OCI-LY7 (cell line): ENCODE results near the gene GGA2. TPM values are rescaled to one million over a fixed set of nuclear protein-coding genes. Genes with fewer than 3 reads are reported as not detected.

ENCODE experiments used
- BruUV-seq: library from RNA; stranded (reverse); fragments of 400-500 nt; replicated peaks from 2 replicates; lab custom pipeline; 2021; lab: Mats Ljungman, UMichigan
- CTCF ChIA-PET: fragments of 300-600 bp; sonication (Branson Sonifier 250); formaldehyde crosslinking; loops from one replicate; lab custom pipeline; 2022; ENCODE audit warnings: antibody characterized with exemption; ENCODE audit not compliant: unreplicated experiment; lab: Charles Lee
- POLR2A ChIA-PET: fragments of 300-600 bp; sonication (Branson Sonifier 250); formaldehyde crosslinking; loops from one replicate; lab custom pipeline; 2022; ENCODE audit warnings: antibody characterized with exemption; lab: Charles Lee
- DNase-seq: peaks from one replicate; pipeline ENCODE4 v3.0.0-alpha.2; 2015; ENCODE audit warnings: low spot score
- H2AFZ ChIP-seq: fragments of 200-600 bp; sonication (generic), shearing (Covaris generic); 2 replicates; pipeline ENCODE4 v1.6.1; 2014; ENCODE audit warnings: mild to moderate bottlenecking, antibody characterized with exemption, low read length, moderate library complexity
- H3K27ac ChIP-seq: fragments of 200-600 bp; sonication (generic); 2 replicates; pipeline ENCODE4 v1.5.1; 2014; ENCODE audit warnings: mixed run types, low read depth, mild to moderate bottlenecking, moderate library complexity, low read length, inconsistent platforms; ENCODE audit not compliant: poor library complexity, severe bottlenecking
- H3K36me3 ChIP-seq: fragments of 200-600 bp; sonication (generic); 2 replicates; pipeline ENCODE4 v1.6.1; 2014; ENCODE audit warnings: mild to moderate bottlenecking, antibody characterized with exemption, low read length, moderate library complexity, mixed read lengths; ENCODE audit not compliant: insufficient read depth
- H3K4me1 ChIP-seq: fragments of 200-600 bp; sonication (generic); 2 replicates; pipeline ENCODE4 v1.5.1; 2014; ENCODE audit warnings: mild to moderate bottlenecking, low read length; ENCODE audit not compliant: insufficient read depth, poor library complexity, severe bottlenecking
- H3K4me2 ChIP-seq: fragments of 200-600 bp; sonication (generic); 2 replicates; pipeline ENCODE4 v1.6.1; 2014; ENCODE audit warnings: mild to moderate bottlenecking, low read length
- H3K4me3 ChIP-seq: fragments of 200-600 bp; sonication (generic); 2 replicates; pipeline ENCODE4 v1.5.1; 2014; ENCODE audit warnings: mild to moderate bottlenecking, low read depth, low read length; ENCODE audit not compliant: poor library complexity, severe bottlenecking
- H3K79me2 ChIP-seq: fragments of 200-600 bp; sonication (generic); 2 replicates; pipeline ENCODE4 v1.6.1; 2016; ENCODE audit warnings: low read depth, mild to moderate bottlenecking, low read length, moderate library complexity, mixed read lengths; ENCODE audit not compliant: insufficient read depth
- H3K9me2 ChIP-seq: fragments of 200-600 bp; sonication (generic); 2 replicates; pipeline ENCODE4 v1.6.1; 2016; ENCODE audit warnings: mild to moderate bottlenecking, low read length, mixed read lengths; ENCODE audit not compliant: insufficient read depth
- H3K9me3 ChIP-seq: fragments of 200-600 bp; sonication (generic); 2 replicates; pipeline ENCODE4 v1.6.1; 2014; ENCODE audit warnings: mild to moderate bottlenecking, mixed run types, low read length, mixed read lengths
- H4K20me1 ChIP-seq: fragments of 200-600 bp; sonication (generic); 2 replicates; pipeline ENCODE4 v1.6.1; 2014; ENCODE audit warnings: mild to moderate bottlenecking, antibody characterized with exemption, low read length, moderate library complexity, mixed read lengths; ENCODE audit not compliant: insufficient read depth
- CTCF ChIP-seq: fragments of 200-600 bp; sonication (generic); conservative IDR thresholded peaks from 2 replicates; pipeline ENCODE4 v1.5.1; 2014; ENCODE audit warnings: mild to moderate bottlenecking, antibody characterized with exemption, low read length, moderate library complexity, mixed read lengths
- EZH2phosphoT487 ChIP-seq: fragments of 200-600 bp; sonication (generic); IDR thresholded peaks from 2 replicates; pipeline ENCODE4 v1.6.1; 2018; ENCODE audit warnings: low read depth, borderline replicate concordance, mild to moderate bottlenecking, mixed run types, antibody characterized with exemption, low read length, moderate library complexity, mixed read lengths
- intact Hi-C: fragments of 100-400 bp; cut with micrococcal nuclease; formaldehyde crosslinking; loops from one replicate; pipeline ENCODE4 v1.10.0; 2022; ENCODE audit not compliant: unreplicated experiment
- total RNA-seq, 2 experiments: library from RNA; depleted of rRNA in 1 of 2; stranded (reverse); fragments of >200 nt in 1 of 2; shearing (Covaris generic) in 1 of 2; gene quantifications; 2 replicates each; pipeline ENCODE4 v1.2.3, GENCODE V29; 2014 to 2022

The GGA2 gene
- total RNA-seq, 2 experiments from 2014 or later = 213 to 580 TPM

GRCh38 chr16:23500862-23501225 lies 9.4 kb downstream of the GGA2 start:
- Histone ChIP-seq H3K79me2 (peaks cover 100% of the 10 kb centered on the region), H3K4me1 (peaks cover 97% of the 10 kb centered on the region), H3K4me3 (no peak overlapping the region), H3K9me3 (no peaks in the 10 kb centered on the region), H2AFZ (no peak overlapping the region), H4K20me1 (peaks cover 80% of the 10 kb centered on the region), H3K27ac (no peak overlapping the region), H3K36me3 (peaks cover 99% of the 10 kb centered on the region), H3K4me2 (peak overlapping the region; percentile 53), H3K9me2 (no peaks in the 10 kb centered on the region)
- ChIA-PET POLR2A (interaction anchor here (0.9 kb wide), 1 partner anchor 12 kb away, joined by 3 read pairs; no protein-coding TSS in a partner anchor), CTCF (no interaction called here)
- BruUV-seq = no TSS peak
- DNase-seq = no peak
- TF ChIP-seq CTCF (no peak), EZH2phosphoT487 (no peak)
- intact Hi-C loops = no loop called here

DNA sequence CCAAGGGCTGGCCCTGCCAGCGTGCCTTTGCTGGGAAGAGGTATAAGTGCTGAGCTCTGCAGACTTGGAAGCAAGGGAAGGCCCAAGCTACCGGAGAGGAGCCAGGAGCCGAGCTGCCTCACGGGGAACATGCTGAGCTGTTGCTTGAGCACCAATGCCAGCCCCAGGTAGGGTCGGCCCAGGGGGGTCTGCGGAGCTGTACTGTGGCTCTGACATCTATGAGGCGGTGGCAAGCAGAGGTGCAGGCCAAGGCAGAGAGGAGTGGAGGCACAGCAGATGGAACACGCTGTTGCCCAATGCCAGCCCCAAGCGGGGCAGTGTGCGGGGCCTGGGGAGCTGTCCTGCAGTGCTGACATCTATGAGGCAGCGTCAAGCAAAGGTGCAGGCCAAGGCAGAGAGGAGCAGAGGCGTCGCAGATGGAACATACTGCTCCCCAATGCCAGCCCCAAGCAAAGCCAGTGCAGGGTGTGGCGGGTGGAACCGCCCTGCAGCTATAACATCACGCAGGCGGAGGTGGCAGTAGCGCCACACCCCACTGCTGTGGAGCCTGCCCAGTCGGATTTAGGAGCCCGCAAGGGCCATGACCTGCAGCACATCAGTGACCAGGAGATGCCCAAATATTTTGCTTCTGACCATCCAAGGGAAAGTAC lies 10.0 kb downstream of the GGA2 start:
- intact Hi-C loops = no loop called here
- peaks cover 81% of the 10 kb centered on the region for H4K20me1 ChIP-seq
- BruUV-seq = no TSS peak

More for the DNA sequence above, 10.0 kb downstream of the GGA2 start:
- peaks cover 92% of the 10 kb centered on the region for H3K4me1 ChIP-seq
- peaks cover 99% of the 10 kb centered on the region for H3K36me3 ChIP-seq
- peaks cover 100% of the 10 kb centered on the region for H3K79me2 ChIP-seq
- TF ChIP-seq EZH2phosphoT487 (no peak), CTCF (peak; percentile 43; the same call in 1 of the 2 replicates)
- H3K4me3 ChIP-seq = peak overlapping the region; percentile 12
- H2AFZ ChIP-seq = no peak overlapping the region
- DNase-seq = no peak
- ChIA-PET POLR2A (interaction anchor here (0.7 to 0.9 kb wide), 2 partner anchors 13 to 15 kb away, joined by 3 to 4 read pairs; no protein-coding TSS in a partner anchor), CTCF (no interaction called here)
- H3K9me2 ChIP-seq = no peaks in the 10 kb centered on the region
- peak overlapping the region; percentile 53 for H3K4me2 ChIP-seq
- no peaks in the 10 kb centered on the region for H3K9me3 ChIP-seq
- H3K27ac ChIP-seq = no peak overlapping the region
